Fibroblast of lung (primary cell): ENCODE results near the gene CHN1. TPM values are rescaled to one million over a fixed set of nuclear protein-coding genes. Genes with fewer than 3 reads are reported as not detected.

Source experiments
- DNase-seq, 2 donors: peaks; one replicate each; pipeline versions ENCODE4 v3.0.0 to v3.0.0-alpha.2; 2010; ENCODE audit warnings: low read depth in 2 of 2
- H2AFZ ChIP-seq: 2 replicates; pipeline ENCODE4 v1.5.1; 2012; ENCODE audit warnings: low read length, control low read depth, inconsistent platforms
- H3K27ac ChIP-seq: 2 replicates; pipeline ENCODE4 v1.5.1; 2011; ENCODE audit warnings: low read length, control low read depth; ENCODE audit not compliant: insufficient read depth
- H3K27me3 ChIP-seq: 2 replicates; pipeline ENCODE4 v1.5.1; 2011; ENCODE audit warnings: mild to moderate bottlenecking, low read length; ENCODE audit not compliant: control insufficient read depth, insufficient read depth
- H3K36me3 ChIP-seq: 2 replicates; pipeline ENCODE4 v1.5.1; 2011; ENCODE audit warnings: low read length; ENCODE audit not compliant: control insufficient read depth, insufficient read depth
- H3K4me1 ChIP-seq: 2 replicates; pipeline ENCODE4 v1.5.1; 2011; ENCODE audit warnings: low read length; ENCODE audit not compliant: control insufficient read depth, insufficient read depth; ENCODE audit errors: extremely low read depth
- H3K4me2 ChIP-seq: 2 replicates; pipeline ENCODE4 v1.5.1; 2011; ENCODE audit warnings: low read length, control low read depth; ENCODE audit not compliant: insufficient read depth; ENCODE audit errors: extremely low read depth
- H3K4me3 ChIP-seq, 4 experiments: fragments of 200-600 bp in 1 of 4; sonication (generic) in 1 of 4; replicated peaks in 1 of 4; 2 replicates each; pipeline ENCODE4 v1.5.1; 2011 to 2016; ENCODE audit warnings: low read length in 4 of 4, low read depth in 3 of 4, mild to moderate bottlenecking in 3 of 4, control low read depth in 2 of 4, inconsistent platforms in 1 of 4, mixed read lengths in 1 of 4; ENCODE audit not compliant: insufficient read depth in 1 of 4; ENCODE audit errors: control extremely low read depth in 1 of 4
- H3K79me2 ChIP-seq: 2 replicates; pipeline ENCODE4 v1.5.1; 2012; ENCODE audit warnings: mild to moderate bottlenecking, low read length, inconsistent platforms; ENCODE audit not compliant: control insufficient read depth, insufficient read depth
- H3K9ac ChIP-seq: 2 replicates; pipeline ENCODE4 v1.5.1; 2011; ENCODE audit warnings: mild to moderate bottlenecking, low read length, control low read depth; ENCODE audit not compliant: insufficient read depth
- H3K9me3 ChIP-seq: 2 replicates; pipeline ENCODE4 v1.5.1; 2012; ENCODE audit warnings: low read depth, low read length; ENCODE audit not compliant: control insufficient read depth, insufficient read depth
- H4K20me1 ChIP-seq: 2 replicates; pipeline ENCODE4 v1.5.1; 2011; ENCODE audit warnings: low read length; ENCODE audit not compliant: control insufficient read depth, insufficient read depth; ENCODE audit errors: extremely low read depth
- CTCF ChIP-seq, 2 donors: IDR thresholded peaks in 1 of 2; conservative IDR thresholded peaks in 1 of 2; 1 replicate in 1 of 2; 2 replicates in 1 of 2; pipeline ENCODE4 v1.5.1; 2011 to 2012; ENCODE audit warnings: low read length in 2 of 2, control low read depth in 1 of 2, inconsistent platforms in 1 of 2, low read depth in 1 of 2, mild to moderate bottlenecking in 1 of 2
- EZH2 ChIP-seq: IDR thresholded peaks from 2 replicates; pipeline ENCODE4 v1.5.1; 2012; ENCODE audit warnings: low read length, control low read depth, mild to moderate bottlenecking; ENCODE audit errors: missing control alignments
- polyA plus RNA-seq, 2 donors: library from polyadenylated mRNA; depleted of rRNA in 1 of 2; stranded (reverse) in 1 of 2; unstranded in 1 of 2; fragments of >200 nt; gene quantifications; 2 replicates each; pipeline ENCODE4 v1.2.1, GENCODE V29; 2011 to 2012; ENCODE audit warnings: missing spikeins in 1 of 2
- total RNA-seq: library from RNA; depleted of rRNA; stranded (reverse); fragments of >200 nt; gene quantifications from 2 replicates; pipeline ENCODE4 v1.2.1, GENCODE V29; 2014

Gene CHN1
- total and polyA plus RNA-seq, 2 donors (not counting 1 experiment from before 2014, with no cell fraction given): 203 to 904 TPM

- H2AFZ ChIP-seq: no peak overlapping the region
- no peaks in the 10 kb centered on the region for H3K27me3 ChIP-seq
- H3K27ac ChIP-seq: no peak overlapping the region
- TF ChIP-seq CTCF (conservative IDR thresholded peaks at IDR 0.05 in 1 of 2, IDR thresholded peaks at IDR 0.05 in 1 of 2; ENCODE audit: low read depth in 1 of 2, low read length in 2 of 2): no peak
- TF ChIP-seq EZH2: no peak
- no peaks in the 10 kb centered on the region for H3K9me3 ChIP-seq
- no peak overlapping the region for H3K9ac ChIP-seq
- no peak for DNase-seq
- H3K79me2 ChIP-seq: no peaks in the 10 kb centered on the region
- no peak overlapping the region for H3K4me2 ChIP-seq
- no peaks in the 10 kb centered on the region for H3K4me1 ChIP-seq
- no peak overlapping the region for H3K4me3 ChIP-seq
- H3K36me3 ChIP-seq: no peaks in the 10 kb centered on the region
- no peaks in the 10 kb centered on the region for H4K20me1 ChIP-seq
Observed at GRCh38 chr2:175034716-175035115, 29.5 kb upstream of the CHN1 start.

DNA sequence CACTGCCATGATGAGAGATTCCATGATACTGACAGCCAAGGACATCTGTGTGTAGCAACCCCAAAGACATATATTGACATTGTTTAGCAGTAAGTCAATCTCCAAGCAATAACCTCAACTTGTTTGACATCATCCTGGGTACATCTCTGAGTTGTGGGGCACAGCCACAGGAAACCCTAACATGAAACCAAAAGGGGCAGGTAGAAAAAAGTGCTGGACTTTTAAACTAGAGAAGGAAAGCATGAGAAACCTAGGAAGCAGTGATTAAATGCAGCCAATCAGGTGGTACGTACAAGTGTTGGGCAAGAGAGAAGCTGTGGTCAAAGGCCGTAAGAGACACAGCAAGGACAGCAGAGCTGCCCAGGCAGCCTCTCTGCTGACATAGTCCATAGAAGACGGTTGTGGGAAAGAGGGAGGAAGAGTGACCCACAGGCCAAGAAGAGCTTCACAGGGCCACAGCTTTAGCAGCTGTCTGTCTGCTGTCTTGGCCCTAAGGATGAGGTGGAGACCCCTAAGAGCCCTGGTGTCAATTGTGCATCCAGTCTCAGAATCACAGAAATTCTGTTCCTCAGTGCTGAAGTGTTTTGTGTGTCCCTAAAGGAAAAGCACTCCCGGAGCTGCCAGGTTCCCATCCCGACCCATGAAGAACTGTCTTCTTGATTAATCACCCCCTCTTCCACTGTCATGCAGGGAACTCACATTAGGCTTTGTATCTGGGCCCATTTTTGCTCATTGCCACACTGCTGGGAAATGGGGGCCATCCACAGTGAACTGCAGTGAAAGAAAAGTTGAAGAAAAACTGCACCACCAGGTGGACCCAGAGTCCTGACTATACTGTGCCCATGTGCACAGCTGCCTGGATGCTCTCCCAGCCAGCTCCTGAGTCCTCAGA, 25.4 kb upstream of the CHN1 start:
- H3K9me3 ChIP-seq: no peaks in the 10 kb centered on the region
- no peak overlapping the region for H3K4me3 ChIP-seq
- no peaks in the 10 kb centered on the region for H3K79me2 ChIP-seq
- no peak overlapping the region for H2AFZ ChIP-seq
- H3K9ac ChIP-seq: no peak overlapping the region
- peak; percentile 48 for TF ChIP-seq CTCF (conservative IDR thresholded peaks at IDR 0.05 in 1 of 2, IDR thresholded peaks at IDR 0.05 in 1 of 2; ENCODE audit: low read depth in 1 of 2, low read length in 2 of 2)
- no peak for TF ChIP-seq EZH2
- peak; percentile 37 to 59 for DNase-seq
- no peaks in the 10 kb centered on the region for H3K27me3 ChIP-seq
- H4K20me1 ChIP-seq: no peaks in the 10 kb centered on the region
- H3K4me2 ChIP-seq: no peak overlapping the region
- no peak overlapping the region for H3K27ac ChIP-seq
- H3K36me3 ChIP-seq: no peaks in the 10 kb centered on the region
- H3K4me1 ChIP-seq: peaks cover 2% of the 10 kb centered on the region

- Histone ChIP-seq H3K4me1 (peaks cover 2% of the 10 kb centered on the region), H3K27me3 (no peaks in the 10 kb centered on the region), H2AFZ (no peak overlapping the region), H4K20me1 (no peaks in the 10 kb centered on the region), H3K9me3 (no peaks in the 10 kb centered on the region), H3K79me2 (no peaks in the 10 kb centered on the region), H3K27ac (no peak overlapping the region), H3K36me3 (no peaks in the 10 kb centered on the region), H3K4me2 (no peak overlapping the region), H3K4me3 (no peak overlapping the region), H3K9ac (no peak overlapping the region)
- no peak for TF ChIP-seq CTCF (conservative IDR thresholded peaks at IDR 0.05 in 1 of 2, IDR thresholded peaks at IDR 0.05 in 1 of 2; ENCODE audit: low read depth in 1 of 2, low read length in 2 of 2)
- no peak for TF ChIP-seq EZH2
- DNase-seq: no peak
Observed at GRCh38 chr2:175027755-175028154, 22.6 kb upstream of the CHN1 start.
